NOMO-1 treated with DMSO at 0.1 percent for 48 hours (cell line): ENCODE measurements around the gene ATP9A.

Experiments
- DNase-seq: peaks from one replicate; lab custom pipeline; 2025; ENCODE audit not compliant: unreplicated experiment; lab: John Stamatoyannopoulos, UW

ATP9A gene

DNA sequence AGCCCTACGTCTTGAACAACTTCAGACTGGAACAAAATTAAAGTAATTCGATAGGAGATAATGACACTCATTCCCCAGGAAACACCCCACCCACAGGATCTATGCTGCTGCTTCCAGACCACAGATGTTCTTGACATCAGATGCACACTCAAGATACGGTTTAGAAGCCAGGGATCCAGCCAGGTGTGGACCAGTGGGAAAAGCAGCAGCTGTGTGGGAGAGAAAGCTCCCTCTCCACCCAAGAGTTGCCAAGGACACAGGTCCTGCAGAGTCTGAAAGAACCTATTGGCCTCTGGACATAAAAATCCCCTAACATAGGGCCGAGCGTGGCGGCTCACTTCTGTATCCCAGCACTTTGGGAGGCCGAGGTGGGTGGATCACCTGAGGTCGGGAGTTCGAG is 133.9 kb downstream of the ATP9A start:
- DNase-seq: no peak

DNA sequence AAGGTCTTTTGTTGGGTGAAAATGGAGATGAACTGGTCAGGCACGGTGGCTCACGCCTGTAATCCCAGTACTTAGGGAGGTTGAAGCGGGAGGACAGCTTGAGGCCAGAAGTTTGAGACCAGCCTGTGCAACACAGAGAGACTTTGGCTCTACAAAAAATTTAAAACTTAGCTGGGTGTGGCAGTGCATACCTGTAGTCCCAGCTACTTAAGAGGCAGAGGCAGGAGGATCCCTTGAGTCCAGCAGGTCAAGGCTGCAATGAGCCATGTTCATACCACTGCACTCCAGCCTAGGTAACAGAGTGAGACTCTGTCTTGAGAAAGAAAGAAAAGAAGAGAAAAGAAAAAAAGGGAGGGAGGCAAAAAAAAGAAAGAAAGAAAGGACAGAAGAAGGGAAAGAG is 134.8 kb downstream of the ATP9A start:
- no peak for DNase-seq

DNA sequence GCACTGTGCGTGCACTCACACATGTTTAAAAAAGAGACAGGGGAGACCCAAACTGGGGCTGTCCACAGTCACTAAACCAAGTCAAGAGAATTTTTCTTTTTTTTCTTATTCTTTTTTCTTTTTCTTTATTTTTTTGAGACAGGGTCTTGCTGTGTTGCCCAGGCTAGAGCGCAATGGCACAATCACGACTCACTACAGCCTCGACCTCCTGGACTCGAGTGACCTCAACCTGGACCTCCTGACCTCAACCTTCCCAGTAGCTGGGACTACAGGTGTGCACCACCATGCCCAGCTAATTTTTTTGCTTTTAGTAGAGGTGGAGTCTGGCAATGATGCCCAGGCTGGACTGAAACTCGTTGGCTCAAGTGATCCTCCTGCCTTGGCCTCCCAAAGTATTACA is 136.2 kb downstream of the ATP9A start:
- no peak for DNase-seq

DNA sequence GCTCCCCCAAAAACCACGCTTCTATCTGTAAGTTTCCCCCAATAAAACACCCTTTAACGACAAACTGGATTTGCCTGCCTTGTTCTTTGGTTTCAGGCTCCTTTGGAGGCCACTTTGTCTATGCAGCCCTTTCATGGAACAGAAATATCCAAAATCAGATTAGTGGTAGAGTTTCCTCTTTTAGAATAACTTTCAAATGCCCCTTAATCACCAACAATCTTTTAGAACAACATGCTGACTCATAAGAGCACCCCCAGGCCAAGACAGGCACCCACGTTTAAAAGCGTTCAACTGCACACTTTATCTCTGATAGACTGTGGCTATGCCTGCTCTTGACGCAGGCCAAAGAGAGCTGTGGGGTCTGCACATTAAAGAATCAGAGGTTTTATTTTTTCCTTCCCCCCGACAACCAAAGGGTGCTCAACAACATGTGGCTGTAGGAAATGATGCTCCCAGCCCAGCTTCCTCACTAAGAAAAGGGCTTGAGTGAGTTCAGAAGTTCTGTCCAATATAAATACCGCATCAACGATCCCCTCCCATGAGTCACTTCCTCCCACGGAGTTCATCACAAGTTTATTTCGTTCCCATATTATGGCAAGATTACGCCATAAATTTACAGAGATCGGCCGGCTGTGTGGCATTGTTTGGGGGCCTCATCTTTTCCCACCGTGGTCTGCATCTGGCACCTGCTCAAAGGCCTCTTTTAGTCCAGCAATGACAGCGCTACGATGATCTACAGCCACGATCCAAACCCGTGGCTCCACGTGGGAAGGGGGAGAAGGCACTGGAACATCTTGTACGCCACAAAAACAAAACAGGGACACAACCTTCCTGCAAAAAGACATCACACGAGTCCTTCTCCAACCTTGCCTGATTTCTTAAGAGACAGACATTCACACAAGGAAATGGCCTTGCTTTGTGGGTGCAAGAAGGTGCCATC is 136.9 kb downstream of the ATP9A start:
- peak; percentile 94 for DNase-seq

DNA sequence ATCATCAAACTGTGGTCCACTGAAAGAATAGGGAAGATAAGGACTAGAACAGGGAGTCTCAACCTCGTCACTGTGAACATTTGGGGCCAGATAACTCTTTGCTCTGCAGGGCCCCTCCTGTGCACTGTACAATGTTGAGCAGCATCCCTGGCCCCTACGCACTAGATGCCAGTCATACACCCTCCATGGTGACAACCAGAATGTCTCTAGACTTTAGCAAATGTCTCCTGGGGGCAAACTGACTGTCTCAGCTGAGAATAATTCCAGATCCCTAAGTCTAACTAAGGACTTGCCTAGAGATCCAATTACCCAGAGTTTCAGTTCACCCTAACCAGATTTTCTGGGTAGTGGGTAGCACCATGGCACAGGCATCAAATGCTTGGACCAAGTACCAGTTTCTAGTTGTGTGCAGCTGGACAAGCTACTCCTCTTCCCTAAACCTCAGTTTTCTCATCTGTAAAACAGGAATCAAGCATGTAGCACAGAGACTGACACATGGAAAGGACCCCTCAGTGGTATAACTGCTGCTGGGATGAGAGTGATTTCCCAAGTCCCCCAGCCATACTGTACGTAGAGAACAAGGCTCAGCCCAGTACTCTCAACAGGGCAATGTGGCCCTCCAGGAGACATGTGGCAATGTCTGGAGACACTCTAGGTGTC is 138.7 kb downstream of the ATP9A start:
- DNase-seq: no peak

DNA sequence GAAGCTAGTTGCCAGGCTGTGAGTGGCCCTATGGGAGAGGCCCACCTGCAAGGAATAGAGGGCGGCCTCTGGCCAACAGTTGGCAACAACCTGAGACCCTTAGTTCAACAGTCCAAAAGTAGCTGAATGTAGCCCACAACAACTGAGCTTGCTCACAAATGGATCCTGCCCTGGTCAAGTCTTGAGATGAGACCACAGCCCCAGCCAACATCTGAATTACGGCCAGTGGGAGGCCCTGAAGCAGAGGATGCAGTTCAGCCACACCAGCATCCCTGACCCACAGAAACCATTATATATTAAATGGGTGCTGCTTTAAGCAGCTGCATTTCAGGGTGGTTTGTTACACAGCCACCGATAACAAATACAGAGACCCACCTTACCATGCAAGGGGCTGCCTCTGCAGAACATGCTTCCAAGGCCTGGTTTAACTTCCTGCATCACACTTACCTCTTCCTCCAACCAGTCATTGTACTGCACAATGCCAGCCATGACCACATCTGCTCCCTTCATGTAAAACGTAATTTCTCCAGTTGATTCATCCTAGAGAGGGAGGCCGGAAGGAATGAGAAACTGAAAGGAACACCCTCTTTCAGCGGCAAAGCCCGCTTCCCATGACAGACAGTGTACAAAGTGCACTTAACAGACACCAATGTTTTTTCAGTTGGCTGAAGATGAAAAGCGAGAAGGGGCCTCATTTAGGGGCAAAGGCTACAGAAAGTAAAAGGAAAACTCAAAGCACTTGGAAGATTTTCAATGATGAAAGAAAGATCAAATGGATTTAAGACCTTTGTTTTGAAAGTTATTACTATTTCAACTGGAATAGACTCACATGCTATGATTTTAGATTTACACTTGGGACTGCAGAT is 139.4 kb downstream of the ATP9A start:
- DNase-seq: no peak

DNA sequence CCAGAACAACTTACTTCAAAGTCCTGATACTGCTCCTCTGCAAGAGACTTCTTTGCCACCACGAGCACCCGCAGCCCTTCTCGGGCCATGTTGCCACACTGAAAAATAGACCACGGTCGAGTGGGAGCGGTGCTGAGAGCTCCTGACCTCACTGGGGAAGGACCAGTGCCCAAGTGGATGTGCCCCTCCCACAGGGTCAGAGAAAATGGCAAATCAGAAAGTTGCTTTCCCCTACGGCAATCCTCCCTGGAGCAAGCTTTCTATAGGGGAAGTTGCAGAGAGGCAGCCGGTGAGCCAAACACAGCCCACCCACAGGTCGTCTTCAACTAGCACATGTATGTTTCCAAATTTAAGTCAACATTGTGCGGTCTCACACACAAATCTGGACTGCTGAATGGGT is 140.6 kb downstream of the ATP9A start:
- DNase-seq: no peak

DNA sequence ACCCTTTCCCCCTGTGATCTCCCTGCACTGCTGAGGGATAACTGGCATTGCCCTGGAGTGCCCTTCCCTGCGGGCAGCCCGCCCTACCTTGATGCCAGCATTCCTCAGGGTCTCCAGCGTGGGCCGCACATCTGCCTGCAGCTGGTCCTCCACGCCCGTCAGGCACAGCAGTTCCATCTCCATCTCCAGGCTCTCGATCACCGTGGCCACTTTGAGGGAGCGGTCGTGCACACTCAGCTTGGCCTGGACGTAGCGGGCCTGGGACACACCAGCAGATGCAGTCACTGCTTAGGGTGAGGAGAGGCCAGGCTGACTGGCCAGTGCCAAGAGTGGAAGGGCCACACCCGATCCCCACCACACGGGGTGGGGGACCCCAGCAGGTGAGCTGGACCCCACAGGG is 143.1 kb downstream of the ATP9A start:
- no peak for DNase-seq

DNA sequence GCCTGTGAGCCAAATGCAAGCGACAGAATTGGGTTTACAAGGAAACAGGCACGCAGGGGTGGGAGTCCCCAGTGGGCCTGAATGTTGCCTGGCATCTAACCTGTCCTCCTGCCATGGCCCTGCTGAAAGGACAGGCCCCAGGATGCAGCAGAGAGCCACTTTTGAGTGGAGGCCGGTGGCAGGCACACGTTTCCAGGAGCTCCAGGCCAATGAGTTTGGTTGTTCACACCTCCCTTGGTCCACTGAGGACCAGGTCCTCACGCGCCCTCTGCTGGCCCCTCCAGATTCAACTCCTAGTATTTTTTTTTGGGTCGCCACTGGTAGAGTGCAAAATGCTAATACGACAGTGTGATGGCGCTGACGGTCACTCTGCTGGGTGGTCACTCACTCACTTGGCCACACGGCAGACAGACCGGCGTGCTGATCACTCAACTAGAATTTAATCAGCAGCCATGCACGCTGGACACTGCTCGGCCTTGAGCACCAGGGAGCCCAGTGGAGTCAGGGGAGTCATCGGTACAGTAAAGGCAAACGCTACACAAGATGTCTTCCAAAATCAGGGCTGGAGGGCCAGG is 143.9 kb downstream of the ATP9A start:
- peak; percentile 43 for DNase-seq

DNA sequence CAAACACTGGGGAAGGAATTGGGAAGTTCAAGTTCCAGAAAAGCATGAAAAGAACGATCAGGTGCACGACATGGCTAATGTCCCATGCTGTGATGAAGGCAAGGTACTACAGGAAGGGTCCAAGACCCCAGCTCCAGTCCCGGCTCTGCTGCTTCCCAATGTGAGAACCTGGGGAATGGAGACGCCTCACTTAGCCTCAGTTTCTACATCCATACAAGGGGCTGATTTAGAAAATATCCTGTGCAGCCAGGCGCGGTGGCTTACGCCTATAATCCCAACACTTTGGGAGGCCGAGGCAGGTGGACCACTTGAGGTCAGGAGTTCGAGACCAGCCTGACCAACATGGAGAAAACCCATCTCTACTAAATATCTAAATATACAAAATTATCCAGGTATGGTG is 144.9 kb downstream of the ATP9A start:
- no peak for DNase-seq

DNA sequence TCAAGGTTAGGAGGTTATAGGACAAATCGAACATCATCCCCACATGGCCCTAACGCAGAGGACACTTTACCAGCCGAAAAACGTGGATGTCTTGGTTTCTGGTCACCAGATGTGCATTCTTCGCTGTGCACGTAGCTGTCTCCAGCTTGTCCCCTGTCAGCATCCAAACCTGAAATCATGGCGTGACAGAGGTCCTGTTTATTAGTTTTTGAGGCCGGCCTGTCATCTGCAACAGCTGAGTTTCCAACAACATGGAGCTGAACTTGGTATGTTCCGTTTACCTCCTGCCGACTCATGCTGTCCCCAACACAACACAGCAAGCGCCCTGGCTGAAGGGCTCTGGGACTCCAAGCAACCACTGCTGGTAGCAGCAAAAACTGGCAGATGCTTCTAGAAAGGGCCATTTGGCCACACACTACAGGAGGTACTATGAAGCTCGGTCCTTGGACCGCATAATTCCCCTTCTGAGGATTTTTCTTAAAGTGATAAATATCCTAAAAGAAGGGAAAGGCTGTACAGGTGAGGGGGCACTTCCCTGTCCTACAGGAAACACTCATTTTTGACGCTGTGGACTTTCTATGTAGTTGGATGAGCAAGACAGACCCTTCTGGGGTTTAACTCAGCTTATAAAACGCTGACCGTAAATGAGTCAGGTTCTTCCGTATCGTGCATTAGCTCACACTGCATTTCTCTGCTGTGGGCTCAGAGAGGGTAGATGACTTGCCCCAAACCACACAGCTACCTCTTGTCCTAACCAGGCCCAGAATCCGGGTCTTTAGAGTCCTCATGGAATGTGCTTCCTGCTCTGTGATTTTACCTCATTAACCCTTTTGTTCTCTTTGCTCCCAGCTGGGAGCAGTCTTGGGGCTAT is 146.0 kb downstream of the ATP9A start:
- DNase-seq: no peak

DNA sequence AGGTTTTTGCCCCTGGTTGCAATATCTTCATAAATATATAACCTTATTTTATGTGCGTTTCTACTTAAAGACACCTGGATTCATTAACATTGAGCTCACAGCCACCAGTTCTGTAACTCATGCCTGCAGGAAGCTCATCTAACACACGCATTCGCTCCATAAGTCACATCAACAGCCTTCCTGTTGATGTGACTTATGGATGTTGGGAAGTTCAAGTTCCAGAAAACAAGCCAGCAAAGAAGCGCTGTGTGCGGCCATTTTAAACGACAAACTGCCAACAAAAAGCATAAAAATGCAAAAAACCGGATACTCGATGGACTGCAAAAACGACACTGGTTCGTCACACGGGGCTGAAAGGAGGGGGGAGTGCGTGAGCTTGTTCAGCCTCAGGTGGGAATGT is 147.8 kb downstream of the ATP9A start:
- DNase-seq: no peak

DNA sequence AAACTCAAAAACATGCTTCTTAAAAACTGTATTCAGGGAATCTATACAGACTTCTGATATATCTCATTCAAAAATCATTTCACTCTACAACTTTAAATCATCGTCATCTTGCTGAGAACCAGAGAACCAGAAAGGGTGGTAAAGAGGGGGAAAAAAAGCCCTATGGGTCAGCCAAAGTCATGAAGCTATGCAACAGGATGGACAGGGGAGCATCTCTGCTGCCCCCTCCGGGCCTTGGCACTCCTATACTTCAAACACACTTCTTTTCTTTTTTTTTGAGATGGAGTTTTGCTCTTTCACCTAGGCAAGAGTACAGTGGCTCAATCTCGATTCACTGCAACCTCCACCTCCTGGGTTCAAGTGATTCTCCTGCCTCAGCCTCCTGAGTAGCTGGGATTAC is 152.1 kb downstream of the ATP9A start:
- no peak for DNase-seq

DNA sequence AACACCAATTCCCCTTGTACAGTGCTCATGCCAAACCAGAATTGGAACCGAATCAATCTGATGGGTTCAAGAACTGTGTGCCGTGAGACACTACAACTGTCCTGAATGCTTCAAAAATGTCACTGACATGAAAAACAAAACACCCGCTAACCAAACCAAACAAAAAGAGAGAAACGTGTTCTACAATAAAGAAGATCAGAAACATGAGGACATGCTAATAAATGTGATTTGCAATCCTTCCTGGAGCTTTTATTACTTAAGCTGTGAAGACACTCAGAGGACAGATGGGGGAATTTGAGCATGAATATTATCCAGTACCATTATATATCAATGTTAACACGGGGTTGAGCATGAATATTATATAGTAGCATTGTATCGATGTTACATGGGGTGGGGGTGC is 153.5 kb downstream of the ATP9A start:
- DNase-seq: no peak

DNA sequence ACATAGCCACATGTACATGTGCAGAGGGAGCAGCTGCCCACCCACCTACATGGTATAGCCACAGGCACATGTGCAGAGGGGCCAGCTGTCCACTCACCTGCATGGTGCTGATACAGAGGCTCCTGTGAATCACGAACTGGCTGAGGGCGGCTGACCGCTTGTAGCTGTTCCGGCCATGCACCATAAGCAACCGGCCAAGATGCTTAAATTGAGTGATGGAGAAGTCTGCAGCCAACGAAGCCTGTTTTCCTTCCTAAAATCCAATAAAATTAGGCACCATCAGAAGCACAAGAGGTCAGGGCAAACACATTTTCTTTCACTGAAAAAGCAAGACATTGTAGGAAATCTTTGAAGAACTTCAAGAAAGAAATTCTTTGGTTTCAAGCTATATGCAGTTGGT is 154.6 kb downstream of the ATP9A start:
- no peak for DNase-seq

DNA sequence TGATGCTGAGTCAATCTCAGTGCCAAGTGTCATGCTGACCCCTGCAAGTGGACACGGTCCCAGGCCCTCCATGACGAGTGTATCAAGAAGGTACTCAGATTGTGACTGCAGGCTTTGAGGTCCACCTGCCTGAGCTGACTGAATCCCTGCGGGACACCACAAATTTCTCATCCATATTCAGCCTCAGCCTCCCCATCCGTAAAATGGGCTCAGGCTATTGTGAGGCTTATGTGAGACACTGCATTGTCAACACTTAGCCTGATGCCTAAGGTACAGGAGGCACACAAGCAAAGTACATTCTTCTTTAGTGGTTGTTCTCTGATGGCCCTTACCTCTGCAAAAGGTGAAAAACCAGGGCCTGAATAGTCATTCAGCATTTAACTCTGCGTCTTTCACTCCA is 155.3 kb downstream of the ATP9A start:
- no peak for DNase-seq

DNA sequence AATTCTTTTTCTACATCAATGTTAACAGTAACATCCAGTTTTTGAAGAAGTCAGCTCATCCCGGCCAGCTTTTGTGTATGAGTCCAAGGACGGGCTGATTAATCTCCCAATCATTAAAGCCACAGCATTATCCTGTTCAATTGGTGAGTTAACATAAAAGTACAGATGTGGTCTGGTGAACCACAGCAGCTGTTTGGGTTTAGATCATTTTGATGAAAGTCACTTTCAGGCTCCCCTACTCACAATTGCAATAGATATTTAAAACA is 156.6 kb downstream of the ATP9A start:
- no peak for DNase-seq

DNA sequence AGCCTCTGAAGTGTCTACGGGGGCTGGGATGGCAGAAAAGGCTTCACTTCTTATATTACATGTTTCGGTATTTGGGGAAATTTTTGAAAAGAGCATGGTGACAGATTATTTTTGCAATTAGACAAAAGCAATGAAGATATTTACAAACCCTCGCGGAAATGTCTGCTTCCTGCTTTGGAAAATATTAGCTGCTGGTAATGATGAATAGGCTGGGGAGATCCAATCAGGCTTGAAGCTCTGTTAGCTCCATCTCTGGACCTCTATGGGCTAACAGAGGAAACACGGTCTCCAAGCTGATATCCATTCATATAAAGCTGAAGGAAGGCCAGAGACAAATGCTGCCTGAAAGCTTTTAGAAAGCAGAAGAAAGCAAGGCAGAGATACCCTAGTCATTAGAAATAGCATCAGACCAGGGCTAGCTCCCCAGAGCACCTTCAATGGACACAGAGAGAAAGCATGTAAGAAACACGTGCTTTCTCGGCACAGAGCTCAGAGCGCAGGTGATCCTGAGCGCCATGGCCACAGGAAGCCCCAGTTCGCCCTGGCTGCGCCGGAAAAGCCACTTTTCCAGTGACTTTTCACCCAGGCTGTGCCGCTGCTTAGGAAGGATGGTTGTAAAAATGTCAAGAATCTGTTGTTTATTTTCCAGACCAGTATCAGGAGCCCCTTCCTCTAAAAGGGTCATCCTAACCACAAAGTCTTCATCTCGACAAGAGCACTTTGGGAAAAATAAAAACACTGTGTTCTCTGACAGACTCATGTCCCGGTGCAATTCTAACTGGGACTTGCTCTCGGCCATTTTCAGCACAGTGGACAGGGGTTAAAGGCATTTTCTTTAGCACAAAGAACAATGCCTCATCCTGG is 157.2 kb downstream of the ATP9A start:
- no peak for DNase-seq

DNA sequence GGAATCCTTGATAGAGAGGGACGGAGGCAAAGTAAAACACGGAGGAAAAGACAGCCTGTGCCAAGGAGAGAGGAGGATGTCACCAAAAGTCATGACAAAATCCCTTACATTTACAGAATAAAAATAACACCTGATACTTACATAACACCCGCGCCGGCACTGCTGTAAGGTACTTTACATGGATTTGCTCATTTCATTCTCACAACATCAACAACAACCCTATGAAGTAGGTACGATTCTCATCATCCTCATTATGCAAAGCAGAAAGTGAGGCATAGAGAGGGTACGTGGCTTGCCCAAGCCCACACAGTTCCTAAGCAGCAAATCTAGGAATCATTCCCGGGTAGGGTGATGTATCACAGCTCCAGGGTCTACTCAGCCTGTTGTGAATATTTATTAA is 158.1 kb downstream of the ATP9A start:
- DNase-seq: no peak

DNA sequence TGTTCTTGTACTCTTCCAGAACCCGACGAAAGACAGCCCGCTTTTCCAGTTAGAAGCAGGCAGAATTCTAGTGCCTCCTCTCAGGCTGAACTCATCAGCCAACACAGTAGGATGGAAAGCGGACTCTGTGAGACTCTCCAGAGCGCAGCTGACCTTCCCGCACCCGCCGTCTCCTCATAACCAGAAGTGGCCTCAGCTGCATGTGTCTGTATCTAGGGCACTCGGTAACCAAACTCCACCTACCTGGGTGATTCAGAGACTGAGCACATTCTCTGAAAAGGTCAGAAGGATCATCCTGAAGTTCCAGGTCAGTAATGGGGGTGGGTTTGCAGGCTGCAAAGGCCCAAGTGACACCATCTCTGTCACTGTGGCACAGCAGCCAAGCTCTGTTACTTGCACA is 158.9 kb downstream of the ATP9A start:
- no peak for DNase-seq
